ENCODE results near the gene HSPA6.
"Not testable (repeated sequence)": the region's sequence is repeated elsewhere in the genome, so short reads cannot be mapped to it uniquely, and the experiment has no call there.

Gene HSPA6

DNA sequence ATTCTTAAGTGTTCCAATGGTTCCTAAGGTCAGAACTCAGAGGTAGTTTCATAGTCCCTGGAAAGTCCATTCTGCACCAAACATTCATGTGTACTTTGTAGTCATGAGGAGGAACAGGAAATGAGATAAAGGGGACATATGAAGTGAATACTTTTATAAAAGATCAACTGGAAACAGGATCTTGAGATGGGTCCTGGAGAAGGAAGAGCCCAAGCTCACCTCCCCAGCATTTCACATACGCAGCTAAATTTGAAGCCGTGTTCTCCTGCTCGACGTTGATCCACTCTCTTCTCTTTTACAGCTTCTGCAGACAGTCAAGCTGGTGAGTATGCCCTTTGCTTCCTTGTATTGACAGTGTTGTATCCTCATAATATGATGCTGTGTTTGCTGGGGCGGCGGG lies 18.7 kb upstream of the HSPA6 start:
- DNase-seq, result no peak

DNA sequence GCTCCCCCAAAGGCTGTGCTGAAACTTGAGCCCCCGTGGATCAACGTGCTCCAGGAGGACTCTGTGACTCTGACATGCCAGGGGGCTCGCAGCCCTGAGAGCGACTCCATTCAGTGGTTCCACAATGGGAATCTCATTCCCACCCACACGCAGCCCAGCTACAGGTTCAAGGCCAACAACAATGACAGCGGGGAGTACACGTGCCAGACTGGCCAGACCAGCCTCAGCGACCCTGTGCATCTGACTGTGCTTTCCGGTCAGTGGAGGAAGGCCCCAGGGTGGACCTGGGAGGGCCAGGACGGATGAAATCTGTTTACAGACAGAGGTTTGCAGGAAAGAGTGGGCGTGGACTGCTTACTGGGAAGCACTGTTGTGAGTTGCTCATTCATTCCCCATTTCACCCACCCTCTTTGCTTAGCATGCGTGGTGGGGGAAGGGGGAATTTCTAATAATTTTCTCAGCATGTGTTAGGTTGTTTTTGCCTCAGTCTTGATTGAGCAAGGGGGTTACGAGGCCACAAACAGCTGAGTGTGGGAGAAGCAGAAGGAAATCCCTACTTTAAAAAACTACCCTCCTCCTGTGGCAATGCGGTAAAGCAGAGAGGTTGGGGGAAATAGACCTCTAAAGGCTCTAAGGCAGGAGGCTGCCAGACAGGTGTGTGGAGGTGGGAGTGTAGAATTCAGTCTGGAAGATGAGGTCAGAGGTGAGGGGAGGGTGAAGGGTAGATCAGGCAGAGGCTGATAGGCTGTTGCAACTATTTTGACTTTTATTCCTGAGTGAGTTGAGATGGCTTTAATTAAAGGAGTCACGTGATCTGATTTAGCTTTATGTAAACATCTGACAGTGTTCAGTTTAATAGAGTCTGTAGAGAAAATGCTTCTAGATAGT lies 17.8 kb upstream of the HSPA6 start:
- no peak for DNase-seq

DNA sequence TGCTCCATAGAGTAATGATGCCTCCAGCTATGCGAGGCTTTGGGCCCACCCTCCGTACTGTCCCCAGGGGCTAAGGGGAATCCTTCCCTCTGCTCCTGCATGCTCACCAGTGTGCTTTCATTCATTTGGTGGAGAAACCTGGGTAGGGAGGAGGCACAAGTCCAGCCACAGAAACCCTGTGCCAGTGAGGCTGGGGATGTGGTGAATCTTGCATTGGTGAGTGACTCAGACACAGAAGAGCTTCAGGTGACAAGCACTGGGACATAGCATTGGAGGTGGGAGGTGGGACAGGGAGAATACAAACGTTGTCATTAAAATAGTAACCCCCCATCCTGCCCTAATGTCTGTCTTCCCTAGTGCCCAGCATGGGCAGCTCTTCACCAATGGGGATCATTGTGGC lies 13.9 kb upstream of the HSPA6 start:
- DNase-seq, result no peak

DNA sequence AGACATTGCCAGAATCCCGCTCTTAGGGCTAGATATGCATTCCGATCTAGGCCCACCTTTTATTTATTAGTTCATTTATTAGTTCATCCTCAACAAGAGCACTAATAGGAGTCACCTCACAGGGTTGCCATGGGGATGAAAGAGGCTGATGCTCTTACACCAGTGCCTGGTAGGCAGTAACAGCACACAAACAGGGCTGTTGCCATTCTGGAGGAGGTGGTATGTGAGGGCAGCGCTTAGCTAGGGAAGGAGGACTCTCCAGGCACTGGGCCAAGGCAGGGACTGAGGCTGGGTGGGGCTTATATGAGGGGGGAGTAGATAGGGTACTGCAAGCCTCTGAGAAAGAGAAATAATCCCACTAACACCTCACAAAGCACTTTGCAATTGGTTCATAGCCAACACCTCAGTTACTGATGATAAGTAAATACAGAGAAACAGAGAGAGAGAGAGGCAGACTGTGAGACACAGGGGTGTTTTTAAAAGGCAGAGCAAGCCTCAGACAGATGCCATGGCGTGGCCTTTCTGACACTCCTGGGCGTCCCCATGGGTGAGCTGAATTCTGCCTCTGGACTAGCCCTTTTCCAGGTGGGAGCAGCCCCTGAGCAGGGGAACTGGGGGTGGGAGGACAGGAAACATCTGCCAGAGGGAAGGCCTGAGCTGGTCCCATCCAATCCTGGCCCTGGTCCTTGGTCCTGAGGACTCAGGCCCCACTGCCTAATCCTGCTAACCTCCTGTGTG lies 13.2 kb upstream of the HSPA6 start:
- no peak for DNase-seq

DNA sequence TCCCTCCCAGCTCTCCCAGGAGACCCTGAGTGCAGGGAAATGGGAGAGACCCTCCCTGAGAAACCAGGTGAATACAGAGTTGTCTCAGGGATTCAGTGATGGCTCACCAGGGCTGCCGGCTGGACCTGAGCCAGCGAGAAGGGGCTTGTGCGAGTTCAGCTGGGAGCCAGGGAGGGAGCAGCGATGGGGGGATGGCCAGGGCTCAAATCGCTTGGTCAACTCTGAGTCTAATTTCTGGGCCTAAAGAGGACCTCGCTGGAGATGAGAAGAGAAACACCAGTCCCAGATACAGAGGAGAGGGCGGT lies 12.6 kb upstream of the HSPA6 start:
- no peak for DNase-seq

DNA sequence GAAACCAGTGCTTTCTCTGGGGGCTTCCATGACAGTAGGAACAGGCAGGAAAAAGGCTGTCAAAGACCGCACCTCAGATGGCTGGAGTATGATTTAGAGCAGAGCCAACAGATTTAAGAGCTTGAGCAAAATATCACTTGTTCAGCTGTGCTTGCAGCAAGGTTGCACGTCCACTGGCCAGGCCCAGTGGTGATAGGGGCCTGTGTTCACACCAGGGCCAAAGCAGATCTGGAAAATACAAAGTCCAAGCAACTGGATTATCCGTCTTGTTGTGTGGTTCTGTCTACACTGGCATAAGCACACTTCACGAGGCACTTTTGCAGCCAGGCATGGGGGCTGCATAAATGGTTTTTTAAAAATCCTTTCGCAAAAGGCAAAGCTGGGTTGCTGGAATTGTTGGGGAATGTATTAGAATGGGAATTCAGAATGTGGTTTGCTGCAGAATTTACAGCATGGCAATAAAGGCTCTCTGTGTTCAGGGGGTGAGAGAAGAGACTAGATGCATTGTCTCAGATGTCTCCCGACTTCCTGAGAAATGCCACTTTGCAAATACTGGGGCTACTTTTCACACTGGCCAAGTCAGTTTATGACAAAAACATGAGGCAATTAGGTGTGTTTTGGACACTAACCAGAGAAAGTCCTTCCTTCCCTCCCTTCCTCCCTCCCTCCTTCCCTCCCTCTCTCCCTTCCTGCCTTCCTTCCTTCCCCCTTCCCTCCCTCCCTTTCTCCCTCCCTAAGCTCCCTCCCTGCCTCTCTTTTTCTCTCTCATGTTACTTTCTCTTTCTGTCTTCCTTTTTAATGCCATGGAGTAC lies 11.5 kb upstream of the HSPA6 start:
- DNase-seq, result not testable (repeated sequence)

DNA sequence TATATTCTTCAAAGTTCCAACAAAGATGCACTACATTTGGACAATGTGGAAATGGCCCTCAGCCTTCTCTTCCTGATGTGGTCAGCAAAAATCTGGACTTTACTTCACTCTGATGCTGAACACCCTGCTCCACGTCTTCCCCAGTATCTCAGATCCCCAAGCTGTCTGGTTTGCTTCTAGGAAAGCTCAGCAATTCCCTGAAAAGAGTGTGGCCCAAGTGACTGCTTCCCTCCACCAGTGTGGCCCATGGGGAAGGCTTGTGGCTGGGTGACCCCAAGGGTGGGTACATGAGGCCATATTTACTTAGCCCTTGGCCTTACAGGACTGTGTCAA lies 10.9 kb upstream of the HSPA6 start:
- DNase-seq, result not testable (repeated sequence)

DNA sequence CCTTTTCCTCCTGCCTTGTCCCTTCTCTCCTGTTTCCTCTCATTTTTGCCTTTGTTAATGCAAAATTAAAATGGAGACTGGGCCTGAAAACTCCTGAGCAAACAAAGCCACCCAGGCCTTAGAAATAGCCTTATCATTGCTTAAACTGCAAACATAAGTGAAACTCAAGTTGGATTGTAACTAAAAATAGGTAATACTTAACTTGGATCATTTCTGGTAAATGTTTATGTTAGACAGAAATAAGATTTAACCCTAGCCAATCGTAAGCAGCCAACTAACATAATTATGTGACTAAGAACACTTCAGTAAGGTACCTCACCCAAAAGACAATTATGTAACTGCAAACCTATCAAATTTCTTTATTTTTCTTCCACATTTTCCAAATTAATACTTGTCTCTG lies 10.4 kb upstream of the HSPA6 start:
- DNase-seq, result not testable (repeated sequence)

DNA sequence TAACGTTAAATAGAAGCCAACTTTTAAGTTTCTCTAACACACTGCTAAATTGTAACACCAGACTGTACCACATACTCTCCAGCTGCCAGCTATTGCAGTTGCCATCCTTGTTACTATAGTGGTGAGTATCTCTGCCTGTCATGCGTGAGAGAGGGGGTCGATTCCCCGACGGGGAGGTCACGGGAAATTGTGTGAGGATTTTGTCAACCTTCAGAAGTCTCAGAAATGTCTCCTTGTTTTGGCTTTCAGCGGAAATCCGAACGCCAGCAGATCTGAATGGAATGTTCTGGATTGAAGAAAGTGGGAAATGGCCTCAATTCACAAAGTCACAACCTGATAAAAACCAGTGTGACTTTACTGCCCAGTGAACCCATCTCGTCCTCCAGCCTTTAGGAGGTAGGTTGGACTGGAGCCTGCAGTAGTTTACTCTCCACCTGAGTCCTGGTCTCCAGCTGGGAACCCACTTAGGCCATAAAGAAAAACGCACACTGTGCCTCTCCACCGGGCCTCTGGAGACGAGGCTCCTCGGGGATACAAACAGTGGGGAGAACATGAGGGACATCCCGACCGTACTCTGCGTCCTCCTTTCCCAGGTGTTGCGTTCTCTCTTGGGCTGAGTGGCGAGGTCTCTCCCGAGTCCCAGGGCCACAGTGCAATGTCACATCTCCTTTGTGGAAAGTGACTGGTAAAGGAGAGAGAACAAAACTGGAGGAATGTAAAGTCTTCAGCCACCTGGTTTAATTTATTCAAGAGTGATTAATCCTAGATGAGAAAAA lies 1.1 kb upstream of the HSPA6 start:
- not testable (repeated sequence) for DNase-seq

DNA sequence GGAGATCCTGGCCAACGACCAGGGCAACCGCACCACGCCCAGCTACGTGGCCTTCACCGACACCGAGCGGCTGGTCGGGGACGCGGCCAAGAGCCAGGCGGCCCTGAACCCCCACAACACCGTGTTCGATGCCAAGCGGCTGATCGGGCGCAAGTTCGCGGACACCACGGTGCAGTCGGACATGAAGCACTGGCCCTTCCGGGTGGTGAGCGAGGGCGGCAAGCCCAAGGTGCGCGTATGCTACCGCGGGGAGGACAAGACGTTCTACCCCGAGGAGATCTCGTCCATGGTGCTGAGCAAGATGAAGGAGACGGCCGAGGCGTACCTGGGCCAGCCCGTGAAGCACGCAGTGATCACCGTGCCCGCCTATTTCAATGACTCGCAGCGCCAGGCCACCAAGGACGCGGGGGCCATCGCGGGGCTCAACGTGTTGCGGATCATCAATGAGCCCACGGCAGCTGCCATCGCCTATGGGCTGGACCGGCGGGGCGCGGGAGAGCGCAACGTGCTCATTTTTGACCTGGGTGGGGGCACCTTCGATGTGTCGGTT lies 477 bp downstream of the HSPA6 start:
- DNase-seq, result peak in 1 of 2 donors; percentile 33

DNA sequence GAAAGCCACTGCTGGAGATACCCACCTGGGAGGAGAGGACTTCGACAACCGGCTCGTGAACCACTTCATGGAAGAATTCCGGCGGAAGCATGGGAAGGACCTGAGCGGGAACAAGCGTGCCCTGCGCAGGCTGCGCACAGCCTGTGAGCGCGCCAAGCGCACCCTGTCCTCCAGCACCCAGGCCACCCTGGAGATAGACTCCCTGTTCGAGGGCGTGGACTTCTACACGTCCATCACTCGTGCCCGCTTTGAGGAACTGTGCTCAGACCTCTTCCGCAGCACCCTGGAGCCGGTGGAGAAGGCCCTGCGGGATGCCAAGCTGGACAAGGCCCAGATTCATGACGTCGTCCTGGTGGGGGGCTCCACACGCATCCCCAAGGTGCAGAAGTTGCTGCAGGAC lies 981 bp downstream of the HSPA6 start:
- not testable (repeated sequence) for DNase-seq

DNA sequence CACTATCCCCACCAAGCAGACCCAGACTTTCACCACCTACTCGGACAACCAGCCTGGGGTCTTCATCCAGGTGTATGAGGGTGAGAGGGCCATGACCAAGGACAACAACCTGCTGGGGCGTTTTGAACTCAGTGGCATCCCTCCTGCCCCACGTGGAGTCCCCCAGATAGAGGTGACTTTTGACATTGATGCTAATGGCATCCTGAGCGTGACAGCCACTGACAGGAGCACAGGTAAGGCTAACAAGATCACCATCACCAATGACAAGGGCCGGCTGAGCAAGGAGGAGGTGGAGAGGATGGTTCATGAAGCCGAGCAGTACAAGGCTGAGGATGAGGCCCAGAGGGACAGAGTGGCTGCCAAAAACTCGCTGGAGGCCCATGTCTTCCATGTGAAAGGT lies 1.6 kb downstream of the HSPA6 start:
- not testable (repeated sequence) for DNase-seq

DNA sequence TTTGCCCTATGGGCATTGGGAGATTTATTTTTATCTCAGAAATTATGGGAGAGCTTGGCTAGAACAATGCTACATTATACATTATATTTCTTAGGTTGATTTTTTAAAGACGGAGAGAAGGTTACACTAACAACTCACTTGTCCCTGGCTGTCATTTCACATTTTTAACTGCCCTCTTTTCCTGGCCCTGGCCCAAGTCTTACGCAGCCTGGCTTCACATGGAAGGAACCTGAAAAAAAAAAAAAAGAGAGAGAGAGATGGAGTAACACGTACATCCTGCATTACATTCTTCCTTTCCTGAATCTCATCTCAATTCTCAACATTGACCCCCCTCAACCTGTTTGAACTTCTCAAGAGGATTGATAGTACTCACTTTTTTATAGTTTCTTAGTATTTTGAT lies 4.2 kb downstream of the HSPA6 start:
- not testable (repeated sequence) for DNase-seq

DNA sequence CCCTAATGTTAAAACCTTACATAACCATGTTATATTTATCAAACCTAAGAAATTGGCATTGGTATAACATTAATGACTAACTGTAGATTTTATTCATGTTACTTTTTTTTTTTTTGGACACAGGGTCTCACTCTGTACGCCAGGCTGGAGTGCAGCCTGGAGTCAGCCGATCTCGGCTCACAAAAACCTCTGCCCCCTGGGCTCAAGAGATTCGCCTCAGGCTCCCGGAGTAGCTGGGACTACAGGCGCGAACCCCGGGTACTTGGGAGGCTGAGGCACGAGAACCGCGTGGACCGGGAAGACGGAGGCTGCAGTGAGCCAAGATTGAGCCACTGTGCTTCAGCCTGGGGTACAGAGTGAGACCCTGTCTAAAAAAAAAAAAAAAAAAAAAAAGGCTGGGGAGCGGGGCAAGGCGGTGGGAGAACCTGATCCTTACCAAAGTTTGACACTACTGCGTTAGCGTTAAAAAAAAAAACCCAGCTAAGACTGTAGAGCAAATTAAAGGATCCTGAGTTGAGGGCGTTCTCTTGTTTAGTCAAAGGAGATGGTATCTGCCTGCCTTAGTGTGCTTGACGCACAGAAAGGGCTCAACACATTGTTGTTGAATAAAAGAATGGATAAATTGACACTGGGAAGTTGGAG lies 5.2 kb downstream of the HSPA6 start:
- not testable (repeated sequence) for DNase-seq

DNA sequence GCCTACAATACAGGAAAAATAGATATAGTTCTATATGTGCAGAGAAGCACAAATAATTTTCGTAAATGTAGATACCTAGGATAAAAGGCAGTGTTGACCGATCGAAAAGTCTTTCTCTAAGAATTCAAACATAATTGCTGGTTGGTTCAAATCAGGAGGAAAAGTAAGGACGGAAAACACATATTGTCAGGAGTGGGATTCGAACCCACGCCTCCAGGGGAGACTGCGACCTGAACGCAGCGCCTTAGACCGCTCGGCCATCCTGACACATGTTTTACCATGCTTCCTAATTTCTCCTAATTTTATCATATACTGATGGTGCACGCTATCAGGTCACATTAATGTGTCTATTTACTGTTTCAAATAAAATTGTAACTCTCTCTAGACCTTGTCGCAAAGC lies 5.8 kb downstream of the HSPA6 start:
- peak; percentile 76 to 86 for DNase-seq

DNA sequence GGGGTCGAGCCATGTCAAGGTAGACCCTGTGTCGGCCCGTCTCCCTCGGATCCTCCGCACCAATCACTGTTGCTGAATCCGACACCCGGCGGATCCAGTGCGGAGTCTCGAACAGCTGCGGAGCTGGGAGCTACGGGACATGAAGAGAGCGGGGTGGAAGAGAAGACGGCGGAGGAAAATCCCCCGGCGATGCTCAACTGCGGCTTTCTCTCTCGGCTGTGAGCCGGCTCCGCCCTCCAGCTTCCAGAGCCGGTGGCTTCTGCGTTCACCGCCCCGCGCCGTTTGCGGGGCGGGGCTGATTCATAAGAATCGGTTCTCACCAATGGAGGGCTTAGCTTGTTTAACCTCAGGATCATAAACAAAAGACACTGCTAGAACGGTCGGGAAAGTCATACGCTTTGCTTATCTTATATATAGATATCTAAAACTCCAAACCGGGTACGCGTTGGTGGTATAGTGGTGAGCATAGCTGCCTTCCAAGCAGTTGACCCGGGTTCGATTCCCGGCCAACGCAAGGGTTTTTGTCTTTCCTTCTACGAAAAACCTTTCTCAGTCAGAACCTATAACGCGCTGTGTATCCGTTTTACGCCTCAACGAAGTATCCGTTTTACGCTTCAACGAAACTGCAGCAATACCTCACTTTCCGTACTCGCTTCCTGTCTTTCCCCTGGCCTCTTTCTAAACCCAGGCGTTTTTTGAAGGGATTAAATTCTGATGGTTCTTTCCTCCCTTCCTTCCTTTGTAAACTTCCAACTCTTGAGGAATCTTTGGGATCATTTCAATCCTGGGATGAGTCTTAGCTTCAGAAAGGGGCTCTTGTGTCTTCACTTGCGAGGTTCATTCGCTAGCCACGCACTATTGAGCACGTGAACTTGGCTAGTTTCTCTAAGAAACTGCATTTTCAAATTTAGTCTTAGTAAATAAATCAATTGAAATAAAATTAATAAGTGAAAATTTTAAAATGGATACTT lies 6.6 kb downstream of the HSPA6 start:
- DNase-seq, result peak; percentile 93 to 99

DNA sequence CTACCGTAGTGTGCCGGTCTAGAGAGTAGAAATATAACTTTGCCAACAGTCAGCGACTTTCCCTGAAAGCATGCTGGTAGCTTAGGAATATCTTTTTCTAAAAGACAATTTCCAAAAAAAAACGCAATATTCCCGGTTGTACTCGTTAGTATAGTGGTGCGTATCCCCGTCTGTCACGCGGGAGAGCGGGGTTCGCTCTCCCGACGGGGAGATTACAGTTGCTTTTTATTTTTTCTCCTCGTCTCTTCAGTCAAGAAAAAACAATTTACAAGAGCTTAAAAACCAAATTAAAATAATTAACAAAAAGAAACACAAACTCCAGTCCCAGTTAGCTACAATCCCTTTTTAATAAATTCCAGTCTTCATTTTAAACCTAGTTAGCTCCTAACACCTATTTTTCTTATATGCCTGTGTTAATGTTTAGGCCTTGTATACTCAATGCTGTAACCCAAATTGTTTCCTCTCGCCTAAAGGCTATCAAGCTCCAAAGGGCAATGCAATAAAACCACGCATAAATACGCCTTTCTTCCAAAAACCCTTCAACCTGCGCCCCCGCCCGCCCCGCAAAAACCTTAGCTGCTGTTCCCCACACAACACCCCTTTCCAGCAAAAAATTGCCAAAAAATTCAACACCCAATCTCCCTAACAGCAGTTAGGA lies 7.8 kb downstream of the HSPA6 start:
- no peak for DNase-seq

DNA sequence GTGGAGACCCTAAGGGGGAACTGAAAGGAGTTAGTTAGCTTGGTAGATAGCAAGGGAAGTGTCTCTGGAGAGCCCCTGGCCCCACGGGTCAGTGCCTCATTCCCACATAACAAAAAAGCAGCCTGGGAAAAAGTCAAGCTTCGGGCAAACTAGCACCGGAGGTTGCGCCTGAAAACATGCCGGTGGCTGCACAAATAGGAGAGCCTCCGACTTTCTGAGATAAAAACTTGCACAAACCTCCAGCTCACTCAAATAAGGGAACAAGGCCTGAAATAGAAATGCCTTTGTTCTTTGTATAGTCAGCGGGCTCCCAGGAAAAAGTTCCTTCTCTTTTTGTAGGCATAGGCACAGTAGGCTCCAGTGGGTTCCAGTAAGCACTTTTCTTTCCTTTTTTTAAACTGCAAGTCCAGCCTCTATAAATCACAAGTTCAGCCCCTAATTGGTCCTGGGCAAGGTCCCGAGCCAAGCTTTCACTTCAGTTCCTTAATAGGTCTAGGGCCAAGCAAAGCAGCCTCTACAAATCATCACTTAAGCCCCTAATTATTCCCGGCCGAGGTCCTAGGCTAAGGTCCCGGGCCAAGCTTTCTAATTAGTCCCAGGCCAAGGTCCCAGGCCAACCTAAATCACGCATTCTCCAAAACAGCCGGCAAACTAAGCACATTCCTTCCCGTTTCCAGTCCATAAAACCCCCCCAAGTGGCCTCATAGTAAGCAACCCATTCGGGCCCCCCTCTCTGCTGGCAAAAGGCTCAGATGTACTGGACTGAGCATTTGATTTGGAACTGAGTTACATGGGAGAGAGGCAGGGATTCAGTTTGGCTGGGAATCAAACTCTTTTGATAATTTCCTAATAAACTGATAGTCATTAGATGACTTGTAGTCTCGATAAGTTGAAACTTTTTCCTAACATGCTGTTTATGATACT lies 8.6 kb downstream of the HSPA6 start:
- DNase-seq, result not testable (repeated sequence)

DNA sequence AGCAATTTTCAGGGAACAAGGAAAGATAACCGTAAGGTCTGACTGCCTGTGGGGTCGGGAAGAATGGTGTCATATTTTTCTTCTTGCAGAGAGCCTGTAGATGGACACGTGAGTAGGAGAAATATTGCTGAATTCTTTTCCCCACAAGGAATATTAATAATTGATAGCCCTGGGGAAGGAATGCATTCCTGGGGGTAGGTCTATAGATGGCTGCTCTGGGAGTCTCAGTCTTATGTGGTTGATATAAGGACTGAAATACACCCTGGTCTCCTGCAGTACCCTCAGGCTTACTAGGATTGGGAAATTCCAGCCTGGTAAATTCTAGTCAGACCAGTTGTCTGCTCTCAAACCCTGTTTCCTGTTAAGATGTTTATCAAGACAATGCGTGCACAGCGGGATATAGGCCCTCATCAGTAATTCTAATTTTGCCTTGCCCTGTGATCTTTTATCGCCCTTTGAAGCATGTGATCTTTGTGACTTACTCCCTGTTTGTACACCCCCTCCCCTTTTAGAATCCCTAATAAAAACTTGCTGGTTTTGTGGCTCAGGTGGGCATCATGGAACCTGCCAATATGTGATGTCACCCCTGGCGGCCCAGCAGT lies 12.8 kb downstream of the HSPA6 start:
- not testable (repeated sequence) for DNase-seq
